ENCODE data around the gene AFMID. TPM values are rescaled to one million over a fixed set of nuclear protein-coding genes. Genes with fewer than 3 reads are reported as not detected.

AFMID gene
- total and polyA plus RNA-seq, 2 experiments from 2014 or later, result 38.0 to 47.5 TPM

GRCh38 chr17:78250891-78251772 lies 64.0 kb downstream of the AFMID start:
- Mint-ChIP-seq H3K4me3 (no peak overlapping the region), H3K27me3 (ENCODE audit: insufficient read depth, low read depth, poor library complexity) (peaks cover 21% of the 10 kb centered on the region), H3K9me3 (peaks cover 3% of the 10 kb centered on the region; the same call in 1 of the 3 replicates), H3K27ac (peak overlapping the region; percentile 23; the same call in 1 of the 2 replicates), H3K36me3 (ENCODE audit: low read depth) (no peaks in the 10 kb centered on the region), H3K4me1 (peaks cover 27% of the 10 kb centered on the region; the same call in 2 of the 3 replicates)
- peak overlapping the region; percentile 43; the same call in 1 of the 2 replicates for H3K4me2 ChIP-seq
- H3K4me3 ChIP-seq, result peak overlapping the region; percentile 40; the same call in 1 of the 2 replicates
- H3F3A ChIP-seq (replicated peaks; ENCODE audit: low read depth), result peaks cover 7% of the 10 kb centered on the region
- H3K27me3 ChIP-seq (ENCODE audit: insufficient read depth), result no peaks in the 10 kb centered on the region
- H3K27ac ChIP-seq (ENCODE audit: low read depth), result no peak overlapping the region
- no peaks in the 10 kb centered on the region for H3K36me3 ChIP-seq (ENCODE audit: insufficient read depth)
- H4K20me1 ChIP-seq (replicated peaks; ENCODE audit: insufficient read depth), result no peaks in the 10 kb centered on the region
- TF ChIP-seq POLR2AphosphoS5 (IDR thresholded peaks at IDR 0.05; ENCODE audit: low read depth) (no peak), ZNF114 (CRISPR knock-in tag; IDR thresholded peaks at IDR 0.05) (no peak), CREB1 (CRISPR knock-in tag; IDR thresholded peaks at IDR 0.05; ENCODE audit: low read depth) (peak; percentile 61; the same call in 1 of the 2 replicates), JUNB (IDR thresholded peaks at IDR 0.05; ENCODE audit: unreplicated experiment) (no peak), STAT1 (IDR thresholded peaks at IDR 0.05; ENCODE audit: unreplicated experiment) (no peak), EZH2phosphoT487 (IDR thresholded peaks at IDR 0.05; ENCODE audit: unreplicated experiment) (no peak), NANOG (IDR thresholded peaks at IDR 0.05; ENCODE audit: borderline replicate concordance) (no peak), ZNF331 (CRISPR knock-in tag; IDR thresholded peaks at IDR 0.05; ENCODE audit: low read depth) (no peak), EZH2 (IDR thresholded peaks at IDR 0.05; ENCODE audit: low read depth, unreplicated experiment) (no peak)
- TF ChIP-seq, protein P1, sequence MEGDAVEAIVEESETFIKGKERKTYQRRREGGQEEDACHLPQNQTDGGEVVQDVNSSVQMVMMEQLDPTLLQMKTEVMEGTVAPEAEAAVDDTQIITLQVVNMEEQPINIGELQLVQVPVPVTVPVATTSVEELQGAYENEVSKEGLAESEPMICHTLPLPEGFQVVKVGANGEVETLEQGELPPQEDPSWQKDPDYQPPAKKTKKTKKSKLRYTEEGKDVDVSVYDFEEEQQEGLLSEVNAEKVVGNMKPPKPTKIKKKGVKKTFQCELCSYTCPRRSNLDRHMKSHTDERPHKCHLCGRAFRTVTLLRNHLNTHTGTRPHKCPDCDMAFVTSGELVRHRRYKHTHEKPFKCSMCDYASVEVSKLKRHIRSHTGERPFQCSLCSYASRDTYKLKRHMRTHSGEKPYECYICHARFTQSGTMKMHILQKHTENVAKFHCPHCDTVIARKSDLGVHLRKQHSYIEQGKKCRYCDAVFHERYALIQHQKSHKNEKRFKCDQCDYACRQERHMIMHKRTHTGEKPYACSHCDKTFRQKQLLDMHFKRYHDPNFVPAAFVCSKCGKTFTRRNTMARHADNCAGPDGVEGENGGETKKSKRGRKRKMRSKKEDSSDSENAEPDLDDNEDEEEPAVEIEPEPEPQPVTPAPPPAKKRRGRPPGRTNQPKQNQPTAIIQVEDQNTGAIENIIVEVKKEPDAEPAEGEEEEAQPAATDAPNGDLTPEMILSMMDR (conservative IDR thresholded peaks at IDR 0.05; ENCODE audit: low read depth in 2 of 2), result peak; percentile 97 to 100
- TF ChIP-seq, protein P2, sequence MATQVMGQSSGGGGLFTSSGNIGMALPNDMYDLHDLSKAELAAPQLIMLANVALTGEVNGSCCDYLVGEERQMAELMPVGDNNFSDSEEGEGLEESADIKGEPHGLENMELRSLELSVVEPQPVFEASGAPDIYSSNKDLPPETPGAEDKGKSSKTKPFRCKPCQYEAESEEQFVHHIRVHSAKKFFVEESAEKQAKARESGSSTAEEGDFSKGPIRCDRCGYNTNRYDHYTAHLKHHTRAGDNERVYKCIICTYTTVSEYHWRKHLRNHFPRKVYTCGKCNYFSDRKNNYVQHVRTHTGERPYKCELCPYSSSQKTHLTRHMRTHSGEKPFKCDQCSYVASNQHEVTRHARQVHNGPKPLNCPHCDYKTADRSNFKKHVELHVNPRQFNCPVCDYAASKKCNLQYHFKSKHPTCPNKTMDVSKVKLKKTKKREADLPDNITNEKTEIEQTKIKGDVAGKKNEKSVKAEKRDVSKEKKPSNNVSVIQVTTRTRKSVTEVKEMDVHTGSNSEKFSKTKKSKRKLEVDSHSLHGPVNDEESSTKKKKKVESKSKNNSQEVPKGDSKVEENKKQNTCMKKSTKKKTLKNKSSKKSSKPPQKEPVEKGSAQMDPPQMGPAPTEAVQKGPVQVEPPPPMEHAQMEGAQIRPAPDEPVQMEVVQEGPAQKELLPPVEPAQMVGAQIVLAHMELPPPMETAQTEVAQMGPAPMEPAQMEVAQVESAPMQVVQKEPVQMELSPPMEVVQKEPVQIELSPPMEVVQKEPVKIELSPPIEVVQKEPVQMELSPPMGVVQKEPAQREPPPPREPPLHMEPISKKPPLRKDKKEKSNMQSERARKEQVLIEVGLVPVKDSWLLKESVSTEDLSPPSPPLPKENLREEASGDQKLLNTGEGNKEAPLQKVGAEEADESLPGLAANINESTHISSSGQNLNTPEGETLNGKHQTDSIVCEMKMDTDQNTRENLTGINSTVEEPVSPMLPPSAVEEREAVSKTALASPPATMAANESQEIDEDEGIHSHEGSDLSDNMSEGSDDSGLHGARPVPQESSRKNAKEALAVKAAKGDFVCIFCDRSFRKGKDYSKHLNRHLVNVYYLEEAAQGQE (IDR thresholded peaks at IDR 0.05; ENCODE audit: unreplicated experiment), result no peak
- TF ChIP-seq, protein P3, sequence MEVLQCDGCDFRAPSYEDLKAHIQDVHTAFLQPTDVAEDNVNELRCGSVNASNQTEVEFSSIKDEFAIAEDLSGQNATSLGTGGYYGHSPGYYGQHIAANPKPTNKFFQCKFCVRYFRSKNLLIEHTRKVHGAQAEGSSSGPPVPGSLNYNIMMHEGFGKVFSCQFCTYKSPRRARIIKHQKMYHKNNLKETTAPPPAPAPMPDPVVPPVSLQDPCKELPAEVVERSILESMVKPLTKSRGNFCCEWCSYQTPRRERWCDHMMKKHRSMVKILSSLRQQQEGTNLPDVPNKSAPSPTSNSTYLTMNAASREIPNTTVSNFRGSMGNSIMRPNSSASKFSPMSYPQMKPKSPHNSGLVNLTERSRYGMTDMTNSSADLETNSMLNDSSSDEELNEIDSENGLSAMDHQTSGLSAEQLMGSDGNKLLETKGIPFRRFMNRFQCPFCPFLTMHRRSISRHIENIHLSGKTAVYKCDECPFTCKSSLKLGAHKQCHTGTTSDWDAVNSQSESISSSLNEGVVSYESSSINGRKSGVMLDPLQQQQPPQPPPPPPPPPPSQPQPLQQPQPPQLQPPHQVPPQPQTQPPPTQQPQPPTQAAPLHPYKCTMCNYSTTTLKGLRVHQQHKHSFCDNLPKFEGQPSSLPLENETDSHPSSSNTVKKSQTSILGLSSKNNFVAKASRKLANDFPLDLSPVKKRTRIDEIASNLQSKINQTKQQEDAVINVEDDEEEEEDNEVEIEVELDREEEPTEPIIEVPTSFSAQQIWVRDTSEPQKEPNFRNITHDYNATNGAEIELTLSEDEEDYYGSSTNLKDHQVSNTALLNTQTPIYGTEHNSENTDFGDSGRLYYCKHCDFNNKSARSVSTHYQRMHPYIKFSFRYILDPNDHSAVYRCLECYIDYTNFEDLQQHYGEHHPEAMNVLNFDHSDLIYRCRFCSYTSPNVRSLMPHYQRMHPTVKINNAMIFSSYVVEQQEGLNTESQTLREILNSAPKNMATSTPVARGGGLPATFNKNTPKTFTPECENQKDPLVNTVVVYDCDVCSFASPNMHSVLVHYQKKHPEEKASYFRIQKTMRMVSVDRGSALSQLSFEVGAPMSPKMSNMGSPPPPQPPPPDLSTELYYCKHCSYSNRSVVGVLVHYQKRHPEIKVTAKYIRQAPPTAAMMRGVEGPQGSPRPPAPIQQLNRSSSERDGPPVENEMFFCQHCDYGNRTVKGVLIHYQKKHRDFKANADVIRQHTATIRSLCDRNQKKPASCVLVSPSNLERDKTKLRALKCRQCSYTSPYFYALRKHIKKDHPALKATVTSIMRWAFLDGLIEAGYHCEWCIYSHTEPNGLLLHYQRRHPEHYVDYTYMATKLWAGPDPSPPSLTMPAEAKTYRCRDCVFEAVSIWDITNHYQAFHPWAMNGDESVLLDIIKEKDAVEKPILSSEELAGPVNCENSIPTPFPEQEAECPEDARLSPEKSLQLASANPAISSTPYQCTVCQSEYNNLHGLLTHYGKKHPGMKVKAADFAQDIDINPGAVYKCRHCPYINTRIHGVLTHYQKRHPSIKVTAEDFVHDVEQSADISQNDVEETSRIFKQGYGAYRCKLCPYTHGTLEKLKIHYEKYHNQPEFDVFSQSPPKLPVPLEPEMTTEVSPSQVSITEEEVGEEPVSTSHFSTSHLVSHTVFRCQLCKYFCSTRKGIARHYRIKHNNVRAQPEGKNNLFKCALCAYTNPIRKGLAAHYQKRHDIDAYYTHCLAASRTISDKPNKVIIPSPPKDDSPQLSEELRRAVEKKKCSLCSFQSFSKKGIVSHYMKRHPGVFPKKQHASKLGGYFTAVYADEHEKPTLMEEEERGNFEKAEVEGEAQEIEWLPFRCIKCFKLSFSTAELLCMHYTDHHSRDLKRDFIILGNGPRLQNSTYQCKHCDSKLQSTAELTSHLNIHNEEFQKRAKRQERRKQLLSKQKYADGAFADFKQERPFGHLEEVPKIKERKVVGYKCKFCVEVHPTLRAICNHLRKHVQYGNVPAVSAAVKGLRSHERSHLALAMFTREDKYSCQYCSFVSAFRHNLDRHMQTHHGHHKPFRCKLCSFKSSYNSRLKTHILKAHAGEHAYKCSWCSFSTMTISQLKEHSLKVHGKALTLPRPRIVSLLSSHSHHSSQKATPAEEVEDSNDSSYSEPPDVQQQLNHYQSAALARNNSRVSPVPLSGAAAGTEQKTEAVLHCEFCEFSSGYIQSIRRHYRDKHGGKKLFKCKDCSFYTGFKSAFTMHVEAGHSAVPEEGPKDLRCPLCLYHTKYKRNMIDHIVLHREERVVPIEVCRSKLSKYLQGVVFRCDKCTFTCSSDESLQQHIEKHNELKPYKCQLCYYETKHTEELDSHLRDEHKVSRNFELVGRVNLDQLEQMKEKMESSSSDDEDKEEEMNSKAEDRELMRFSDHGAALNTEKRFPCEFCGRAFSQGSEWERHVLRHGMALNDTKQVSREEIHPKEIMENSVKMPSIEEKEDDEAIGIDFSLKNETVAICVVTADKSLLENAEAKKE (CRISPR knock-in tag; IDR thresholded peaks at IDR 0.05), result no peak
- TF ChIP-seq, protein P4, sequence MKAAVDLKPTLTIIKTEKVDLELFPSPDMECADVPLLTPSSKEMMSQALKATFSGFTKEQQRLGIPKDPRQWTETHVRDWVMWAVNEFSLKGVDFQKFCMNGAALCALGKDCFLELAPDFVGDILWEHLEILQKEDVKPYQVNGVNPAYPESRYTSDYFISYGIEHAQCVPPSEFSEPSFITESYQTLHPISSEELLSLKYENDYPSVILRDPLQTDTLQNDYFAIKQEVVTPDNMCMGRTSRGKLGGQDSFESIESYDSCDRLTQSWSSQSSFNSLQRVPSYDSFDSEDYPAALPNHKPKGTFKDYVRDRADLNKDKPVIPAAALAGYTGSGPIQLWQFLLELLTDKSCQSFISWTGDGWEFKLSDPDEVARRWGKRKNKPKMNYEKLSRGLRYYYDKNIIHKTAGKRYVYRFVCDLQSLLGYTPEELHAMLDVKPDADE (IDR thresholded peaks at IDR 0.05), result 0 out of 2 replicates have a peak, but pooled peaks have one; percentile 33
- peak; percentile 93 for DNase-seq (ENCODE audit: low spot score)
- H3K79me2 ChIP-seq (replicated peaks; ENCODE audit: insufficient read depth), result no peaks in the 10 kb centered on the region
- ATAC-seq, result peak; percentile 78
- H2AFZ ChIP-seq, result no peak overlapping the region; the same call in 1 of the 2 replicates
- peaks cover 12% of the 10 kb centered on the region for H3K4me1 ChIP-seq (ENCODE audit: insufficient read depth)
- H3K9me2 ChIP-seq (ENCODE audit: insufficient read depth), result no peaks in the 10 kb centered on the region
